ENCODE data around the gene SFI1. TPM values are rescaled to one million over a fixed set of nuclear protein-coding genes. Genes with fewer than 3 reads are reported as not detected.

SFI1 gene
- total and polyA plus RNA-seq, 2 of the 8 experiments (the other 6 are each of a cell fraction or from before 2014, with no cell fraction given), result 10.4 to 30.1 TPM

DNA sequence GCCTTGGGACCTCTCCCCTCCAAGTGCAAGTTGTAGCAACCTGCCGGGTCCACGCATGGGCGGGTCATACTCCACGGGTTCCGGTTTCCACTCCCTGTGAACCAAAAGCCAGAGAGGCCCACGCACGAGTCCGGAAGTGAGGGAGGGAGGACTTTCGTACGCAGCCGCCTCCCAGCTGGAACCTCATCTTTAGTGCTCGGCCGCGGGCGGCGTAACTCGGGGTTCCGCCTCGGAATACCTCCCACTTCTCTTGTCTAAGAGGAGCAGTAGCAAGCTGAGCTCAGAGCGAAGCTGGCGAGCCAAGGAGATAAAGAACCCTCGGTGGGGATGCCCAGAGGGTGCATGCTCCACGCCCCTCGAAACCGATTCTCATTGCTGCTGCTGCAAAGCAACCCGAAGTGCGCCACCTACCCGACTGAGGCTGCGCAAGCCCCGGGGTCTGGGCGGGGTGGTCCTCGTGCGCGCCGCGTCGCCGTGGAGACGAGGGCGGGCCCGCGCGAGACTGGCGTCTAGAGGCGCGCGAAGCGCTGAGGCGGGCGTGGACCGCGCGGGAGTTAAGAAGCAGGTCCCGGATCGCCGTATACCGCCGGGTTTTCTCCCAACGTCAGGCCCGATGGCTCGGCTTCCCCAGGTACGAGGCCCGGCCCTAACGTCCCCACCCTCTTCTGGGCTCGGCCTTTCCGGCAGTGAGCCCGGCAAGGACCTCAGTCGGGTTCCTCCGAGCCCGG, at the start of gene SFI1 (continued):
- no peak for TF ChIP-seq CHD7 (IDR thresholded peaks at IDR 0.05; ENCODE audit: insufficient replicate concordance, low read length)
- no peak for TF ChIP-seq RFX5 (IDR thresholded peaks at IDR 0.05; ENCODE audit: borderline replicate concordance, low read depth, low read length)
- TF ChIP-seq SP4 (IDR thresholded peaks at IDR 0.05; ENCODE audit: low read length), result no peak
- TF ChIP-seq ZNF274 (IDR thresholded peaks at IDR 0.05; ENCODE audit: borderline replicate concordance, extremely low read depth, low read length), result no peak
- TF ChIP-seq, protein P1, sequence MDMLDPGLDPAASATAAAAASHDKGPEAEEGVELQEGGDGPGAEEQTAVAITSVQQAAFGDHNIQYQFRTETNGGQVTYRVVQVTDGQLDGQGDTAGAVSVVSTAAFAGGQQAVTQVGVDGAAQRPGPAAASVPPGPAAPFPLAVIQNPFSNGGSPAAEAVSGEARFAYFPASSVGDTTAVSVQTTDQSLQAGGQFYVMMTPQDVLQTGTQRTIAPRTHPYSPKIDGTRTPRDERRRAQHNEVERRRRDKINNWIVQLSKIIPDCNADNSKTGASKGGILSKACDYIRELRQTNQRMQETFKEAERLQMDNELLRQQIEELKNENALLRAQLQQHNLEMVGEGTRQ (IDR thresholded peaks at IDR 0.05; ENCODE audit: low read length), result no peak
- no peak for TF ChIP-seq BCL11A (IDR thresholded peaks at IDR 0.05; ENCODE audit: low read depth in 2 of 2, low read length in 2 of 2)
- no peak for TF ChIP-seq GABPA (IDR thresholded peaks at IDR 0.05; ENCODE audit: borderline replicate concordance, insufficient read depth, low read length)
- TF ChIP-seq POLR2AphosphoS5 (IDR thresholded peaks at IDR 0.05; ENCODE audit: low read depth, low read length), result no peak
- TF ChIP-seq HDAC2 (IDR thresholded peaks at IDR 0.05; ENCODE audit: borderline replicate concordance in 1 of 2, low read depth in 2 of 2, low read length in 2 of 2), result peak; percentile 56 to 78; a peak in 2 of 4 replicates
